Loucy (cell line): ENCODE measurements around the gene STX16.

Experiments
- H2AFZ ChIP-seq: fragments of 200-600 bp; sonication (generic); 2 replicates; pipeline ENCODE4 v1.6.0; 2016; ENCODE audit warnings: antibody characterized with exemption, mild to moderate bottlenecking, low read length, moderate library complexity
- H3F3A ChIP-seq: fragments of 200-600 bp; 2 replicates; pipeline ENCODE4 v1.6.0; 2016; ENCODE audit warnings: antibody characterized with exemption, low read depth, mild to moderate bottlenecking
- H3K27me3 ChIP-seq: fragments of 200-600 bp; sonication (generic); 2 replicates; pipeline ENCODE4 v1.6.1; 2014; ENCODE audit warnings: low read length, mild to moderate bottlenecking; ENCODE audit not compliant: insufficient read depth, poor library complexity, severe bottlenecking
- H3K36me3 ChIP-seq: fragments of 200-600 bp; sonication (generic); 2 replicates; pipeline ENCODE4 v1.6.1; 2016; ENCODE audit warnings: low read length; ENCODE audit not compliant: insufficient read depth
- H3K4me1 ChIP-seq: fragments of 200-600 bp; sonication (generic); 2 replicates; pipeline ENCODE4 v1.5.1; 2014; ENCODE audit warnings: low read length, mild to moderate bottlenecking; ENCODE audit not compliant: insufficient read depth, poor library complexity, severe bottlenecking
- H3K4me2 ChIP-seq: fragments of 200-600 bp; sonication (generic); 2 replicates; pipeline ENCODE4 v1.6.0; 2014; ENCODE audit warnings: antibody characterized with exemption, low read length, low read depth, mild to moderate bottlenecking; ENCODE audit not compliant: poor library complexity, severe bottlenecking
- H3K4me3 ChIP-seq: fragments of 200-600 bp; sonication (generic); 2 replicates; pipeline ENCODE4 v1.5.1; 2014; ENCODE audit warnings: low read length, mild to moderate bottlenecking, mixed read lengths; ENCODE audit not compliant: poor library complexity, severe bottlenecking
- H3K79me2 ChIP-seq: fragments of 200-600 bp; sonication (generic); 2 replicates; pipeline ENCODE4 v1.6.1; 2014; ENCODE audit warnings: low read length; ENCODE audit not compliant: insufficient read depth
- H3K9ac ChIP-seq: fragments of 200-600 bp; sonication (generic); 2 replicates; pipeline ENCODE4 v1.6.0; 2014; ENCODE audit warnings: mild to moderate bottlenecking, low read depth, low read length, moderate library complexity; ENCODE audit not compliant: poor library complexity, severe bottlenecking
- H3K9me2 ChIP-seq: fragments of 200-600 bp; sonication (generic); replicated peaks from 2 replicates; pipeline ENCODE4 v1.6.1; 2016; ENCODE audit warnings: low read depth, low read length, mixed read lengths
- H3K9me3 ChIP-seq: fragments of 200-600 bp; sonication (generic); 2 replicates; pipeline ENCODE4 v1.6.1; 2014; ENCODE audit warnings: mild to moderate bottlenecking, antibody characterized with exemption, low read length, low read depth; ENCODE audit not compliant: insufficient read depth
- H4K20me1 ChIP-seq: fragments of 200-600 bp; sonication (generic); 2 replicates; pipeline ENCODE4 v1.6.0; 2014; ENCODE audit warnings: antibody characterized with exemption, low read length, mild to moderate bottlenecking; ENCODE audit not compliant: insufficient read depth, poor library complexity, severe bottlenecking
- EZH2phosphoT487 ChIP-seq: fragments of 200-600 bp; IDR thresholded peaks from 2 replicates; pipeline ENCODE4 v1.6.1; 2018; ENCODE audit warnings: antibody characterized with exemption, mild to moderate bottlenecking, moderate library complexity, borderline replicate concordance
- TF ChIP-seq, protein P1 (sequence below): fragments of 200-600 bp; sonication (generic); conservative IDR thresholded peaks from 2 replicates; pipeline ENCODE4 v1.5.1; 2014; ENCODE audit warnings: mild to moderate bottlenecking, antibody characterized with exemption, low read length

The STX16 gene

DNA sequence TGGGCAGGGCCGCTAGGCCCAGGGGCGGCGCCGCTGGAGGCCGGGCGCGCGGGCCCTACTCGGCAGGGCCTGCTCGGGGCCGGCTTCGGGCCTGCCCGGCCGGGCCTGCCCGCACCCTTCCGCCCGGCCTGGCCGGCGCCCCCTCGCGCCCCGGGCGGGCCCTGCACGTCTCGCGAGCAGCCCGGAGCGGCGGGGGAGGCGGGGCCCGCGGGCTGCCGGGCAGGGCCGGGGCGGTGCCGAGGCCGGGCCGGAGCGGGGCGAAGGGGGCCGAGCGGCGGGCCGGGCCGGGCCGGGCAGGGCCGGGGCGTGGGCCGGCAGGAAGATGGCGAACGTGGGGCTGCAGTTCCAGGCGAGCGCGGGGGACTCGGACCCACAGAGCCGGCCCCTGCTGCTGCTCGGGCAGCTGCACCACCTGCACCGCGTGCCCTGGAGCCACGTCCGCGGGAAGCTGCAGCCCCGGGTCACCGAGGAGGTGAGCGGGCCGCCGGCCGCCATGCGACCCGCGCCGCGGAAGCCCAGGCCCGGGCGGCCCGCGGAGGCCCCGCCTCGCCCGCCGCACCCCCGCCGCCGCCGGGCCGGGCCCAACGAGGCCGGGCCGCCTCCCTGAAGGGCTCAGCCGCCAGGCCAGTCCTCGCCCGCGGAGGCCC, 41.6 kb downstream of the STX16 start, which contains the start of gene NPEPL1:
Gene NPEPL1, plus strand, starts transcription at position 222 of the 647 bp plus-strand sequence. Its CDS starts 101 bp downstream, at position 323.
- Histone ChIP-seq H2AFZ (no peak within 1 kb of the TSS), H3K27me3 (no peaks in the 10 kb centered on the region), H3K4me3 (no peak within 1 kb of the TSS), H3K36me3 (no peaks in the 10 kb centered on the region), H3K9ac (no peak within 1 kb of the TSS), H4K20me1 (no peaks in the 10 kb centered on the region), H3K79me2 (no peaks in the 10 kb centered on the region), H3K9me3 (no peaks in the 10 kb centered on the region), H3F3A (no peaks in the 10 kb centered on the region), H3K4me1 (no peaks in the 10 kb centered on the region), H3K9me2 (no peaks in the 10 kb centered on the region), H3K4me2 (no peak within 1 kb of the TSS)
- TF ChIP-seq EZH2phosphoT487, result no peak
- TF ChIP-seq, protein P1, sequence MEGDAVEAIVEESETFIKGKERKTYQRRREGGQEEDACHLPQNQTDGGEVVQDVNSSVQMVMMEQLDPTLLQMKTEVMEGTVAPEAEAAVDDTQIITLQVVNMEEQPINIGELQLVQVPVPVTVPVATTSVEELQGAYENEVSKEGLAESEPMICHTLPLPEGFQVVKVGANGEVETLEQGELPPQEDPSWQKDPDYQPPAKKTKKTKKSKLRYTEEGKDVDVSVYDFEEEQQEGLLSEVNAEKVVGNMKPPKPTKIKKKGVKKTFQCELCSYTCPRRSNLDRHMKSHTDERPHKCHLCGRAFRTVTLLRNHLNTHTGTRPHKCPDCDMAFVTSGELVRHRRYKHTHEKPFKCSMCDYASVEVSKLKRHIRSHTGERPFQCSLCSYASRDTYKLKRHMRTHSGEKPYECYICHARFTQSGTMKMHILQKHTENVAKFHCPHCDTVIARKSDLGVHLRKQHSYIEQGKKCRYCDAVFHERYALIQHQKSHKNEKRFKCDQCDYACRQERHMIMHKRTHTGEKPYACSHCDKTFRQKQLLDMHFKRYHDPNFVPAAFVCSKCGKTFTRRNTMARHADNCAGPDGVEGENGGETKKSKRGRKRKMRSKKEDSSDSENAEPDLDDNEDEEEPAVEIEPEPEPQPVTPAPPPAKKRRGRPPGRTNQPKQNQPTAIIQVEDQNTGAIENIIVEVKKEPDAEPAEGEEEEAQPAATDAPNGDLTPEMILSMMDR, result no peak

DNA sequence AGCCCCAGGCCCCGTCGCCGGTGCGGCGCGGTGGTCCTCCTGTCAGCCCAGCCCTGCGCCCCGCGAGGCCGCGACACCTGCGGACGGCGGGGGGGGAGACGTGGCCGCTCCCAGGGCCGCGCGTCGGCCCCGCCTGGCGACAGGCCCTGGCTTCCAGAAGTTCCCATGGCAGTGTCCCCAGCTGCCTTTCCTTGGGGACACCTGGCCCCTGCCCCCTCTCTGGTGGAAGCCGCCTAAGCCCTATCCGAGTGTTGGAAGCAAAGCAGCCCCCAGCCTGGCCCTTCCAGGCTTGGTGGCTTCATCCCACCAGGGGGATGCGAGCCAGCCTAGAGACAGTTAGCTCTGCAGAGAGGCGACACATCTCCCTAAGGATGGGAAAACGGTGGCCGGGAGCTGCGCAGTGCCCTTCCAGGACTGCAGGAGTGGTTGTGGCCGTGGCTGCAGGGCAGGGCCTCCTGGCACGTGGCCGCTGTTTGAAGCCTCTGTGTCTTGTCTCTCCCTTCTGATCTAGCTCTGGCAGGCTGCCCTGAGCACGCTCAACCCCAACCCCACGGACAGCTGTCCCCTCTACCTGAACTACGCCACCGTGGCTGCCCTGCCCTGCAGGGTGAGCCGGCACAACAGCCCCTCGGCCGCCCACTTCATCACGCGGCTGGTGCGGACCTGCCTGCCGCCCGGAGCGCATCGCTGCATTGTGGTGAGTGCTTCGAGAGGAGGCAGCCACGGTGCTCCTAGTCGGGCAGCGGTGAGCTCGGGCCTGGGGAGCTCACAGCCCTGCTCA, 42.3 kb downstream of the STX16 start:
- Histone ChIP-seq H3K27me3 (no peaks in the 10 kb centered on the region), H3K9ac (no peak overlapping the region), H3K4me3 (no peak overlapping the region), H3K9me2 (no peaks in the 10 kb centered on the region), H3K36me3 (no peaks in the 10 kb centered on the region), H3K4me1 (no peaks in the 10 kb centered on the region), H3K79me2 (no peaks in the 10 kb centered on the region), H3F3A (no peaks in the 10 kb centered on the region), H3K9me3 (no peaks in the 10 kb centered on the region), H2AFZ (no peak overlapping the region), H3K4me2 (no peak overlapping the region), H4K20me1 (no peaks in the 10 kb centered on the region)
- TF ChIP-seq, protein P1, result no peak
- TF ChIP-seq EZH2phosphoT487, result no peak

DNA sequence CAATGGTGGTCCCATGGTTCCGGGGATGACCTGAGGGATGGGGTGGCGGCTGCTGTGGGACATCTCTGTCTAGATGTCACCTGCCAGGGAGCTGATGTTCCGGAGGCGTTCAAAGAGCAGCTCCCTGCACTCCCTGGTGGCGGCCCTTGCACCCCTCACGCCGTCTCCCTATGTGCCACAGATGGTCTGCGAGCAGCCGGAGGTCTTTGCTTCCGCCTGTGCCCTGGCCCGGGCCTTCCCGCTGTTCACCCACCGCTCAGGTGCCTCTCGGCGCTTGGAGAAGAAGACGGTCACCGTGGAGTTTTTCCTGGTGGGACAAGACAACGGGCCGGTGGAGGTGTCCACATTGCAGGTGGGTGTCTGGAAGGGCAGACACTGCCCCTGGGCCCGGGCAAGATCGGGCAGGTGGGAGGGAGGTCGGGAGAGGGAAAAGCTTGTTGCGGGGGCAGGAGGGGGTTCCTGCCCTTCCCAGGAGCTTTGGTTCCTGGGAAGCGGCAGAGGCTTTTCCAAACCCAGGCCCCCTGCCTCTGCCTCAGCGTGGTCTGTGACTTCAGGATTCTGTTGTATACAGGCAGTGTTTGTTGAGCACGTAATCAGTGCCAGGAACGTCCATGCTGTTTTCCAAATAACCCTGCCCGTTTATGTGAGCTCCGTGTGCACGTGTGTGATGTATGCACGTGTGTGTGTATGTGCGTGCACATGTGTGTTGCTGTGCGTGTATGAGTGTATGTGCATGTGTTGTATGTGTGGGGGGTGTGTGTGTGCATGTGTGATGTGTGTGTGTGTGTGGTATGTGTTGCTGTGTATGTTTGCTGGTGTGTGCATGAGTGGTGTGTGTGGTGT, 43.4 kb downstream of the STX16 start:
- Histone ChIP-seq H3K9ac (no peak overlapping the region), H3F3A (no peaks in the 10 kb centered on the region), H4K20me1 (no peaks in the 10 kb centered on the region), H3K4me2 (no peak overlapping the region), H3K9me2 (no peaks in the 10 kb centered on the region), H3K36me3 (no peaks in the 10 kb centered on the region), H3K9me3 (no peaks in the 10 kb centered on the region), H3K4me1 (no peaks in the 10 kb centered on the region), H2AFZ (no peak overlapping the region), H3K79me2 (no peaks in the 10 kb centered on the region), H3K27me3 (no peaks in the 10 kb centered on the region), H3K4me3 (no peak overlapping the region)
- TF ChIP-seq, protein P1, result no peak
- TF ChIP-seq EZH2phosphoT487, result no peak
